SW 1271 (cell line): ENCODE measurements around the gene HJURP.
"Not testable (repeated sequence)": the region's sequence is repeated elsewhere in the genome, so short reads cannot be mapped to it uniquely, and the experiment has no call there.

ENCODE experiments used
- DNase-seq, 2 experiments: peaks; one replicate each; lab custom pipeline; 2025; lab: John Stamatoyannopoulos, UW

HJURP gene, protein sequence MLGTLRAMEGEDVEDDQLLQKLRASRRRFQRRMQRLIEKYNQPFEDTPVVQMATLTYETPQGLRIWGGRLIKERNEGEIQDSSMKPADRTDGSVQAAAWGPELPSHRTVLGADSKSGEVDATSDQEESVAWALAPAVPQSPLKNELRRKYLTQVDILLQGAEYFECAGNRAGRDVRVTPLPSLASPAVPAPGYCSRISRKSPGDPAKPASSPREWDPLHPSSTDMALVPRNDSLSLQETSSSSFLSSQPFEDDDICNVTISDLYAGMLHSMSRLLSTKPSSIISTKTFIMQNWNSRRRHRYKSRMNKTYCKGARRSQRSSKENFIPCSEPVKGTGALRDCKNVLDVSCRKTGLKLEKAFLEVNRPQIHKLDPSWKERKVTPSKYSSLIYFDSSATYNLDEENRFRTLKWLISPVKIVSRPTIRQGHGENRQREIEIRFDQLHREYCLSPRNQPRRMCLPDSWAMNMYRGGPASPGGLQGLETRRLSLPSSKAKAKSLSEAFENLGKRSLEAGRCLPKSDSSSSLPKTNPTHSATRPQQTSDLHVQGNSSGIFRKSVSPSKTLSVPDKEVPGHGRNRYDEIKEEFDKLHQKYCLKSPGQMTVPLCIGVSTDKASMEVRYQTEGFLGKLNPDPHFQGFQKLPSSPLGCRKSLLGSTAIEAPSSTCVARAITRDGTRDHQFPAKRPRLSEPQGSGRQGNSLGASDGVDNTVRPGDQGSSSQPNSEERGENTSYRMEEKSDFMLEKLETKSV

GRCh38 chr2:233854241-233854981, at the start of gene HJURP:
Gene HJURP, minus strand, starts transcription at chr2:233854535. Its CDS starts 35 bp downstream, at chr2:233854500.
- peak; percentile 95 to 96 for DNase-seq

DNA sequence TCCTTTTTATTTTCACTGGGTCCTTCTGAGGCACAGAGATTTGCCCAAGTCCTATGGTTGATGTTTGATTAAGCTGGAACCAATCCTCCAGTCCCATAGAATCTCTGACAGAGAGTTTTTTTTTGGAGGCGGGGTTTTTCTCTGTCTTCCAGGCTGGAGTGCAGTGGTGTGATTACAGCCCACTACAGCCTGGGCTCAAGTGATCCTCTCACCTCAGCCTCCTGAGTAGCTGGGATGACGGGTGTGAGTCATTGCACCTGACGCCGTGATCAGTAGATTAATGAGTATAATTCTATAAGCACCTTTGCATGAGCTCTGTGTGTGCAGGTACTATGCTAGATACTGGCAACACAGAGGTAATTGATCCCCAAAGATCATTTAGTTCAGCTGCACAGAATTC, 47.5 kb upstream of the HJURP start:
- no peak for DNase-seq

DNA sequence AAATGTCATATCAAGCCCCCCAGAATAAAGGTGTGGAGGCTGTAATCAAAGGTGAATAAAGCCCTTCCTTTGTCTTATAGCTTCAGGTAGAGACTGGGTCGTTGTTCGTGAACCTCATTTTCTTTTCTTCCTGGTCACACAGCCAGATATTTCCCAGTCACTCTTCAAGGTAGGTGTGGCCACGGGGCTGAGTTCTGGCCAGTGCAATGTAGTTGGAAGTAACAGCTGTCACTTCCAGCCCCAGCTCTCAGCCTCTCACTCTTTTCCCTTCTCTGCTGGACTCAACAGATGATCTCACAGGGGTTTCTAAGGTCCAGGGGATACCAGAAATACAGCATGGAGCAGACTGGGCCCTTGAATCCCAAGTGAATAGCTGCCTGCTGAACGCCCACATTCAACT, 47.0 kb upstream of the HJURP start:
- no peak for DNase-seq

DNA sequence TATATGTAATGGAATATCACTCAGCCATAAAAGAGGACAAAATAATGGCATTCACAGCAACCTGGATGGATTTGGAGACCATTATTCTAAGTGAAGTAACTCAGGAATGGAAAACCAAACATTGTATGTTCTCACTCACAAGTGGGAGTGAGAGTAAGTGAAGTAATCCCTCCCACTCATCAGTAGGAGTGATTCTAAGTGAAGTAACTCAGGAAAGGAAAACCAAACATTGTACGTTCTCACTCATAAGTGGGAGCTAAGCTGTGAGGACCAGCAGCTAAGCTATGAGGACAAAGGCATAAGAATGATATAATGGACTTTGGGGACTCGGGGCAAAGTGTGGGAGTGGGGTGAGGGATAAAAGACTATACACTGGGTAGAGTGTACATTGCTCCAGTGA, 41.9 kb upstream of the HJURP start:
- DNase-seq, result not testable (repeated sequence)

GRCh38 chr2:233892793-233893192, 38.5 kb upstream of the HJURP start:
- DNase-seq, result no peak

GRCh38 chr2:233882353-233882752, 28.0 kb upstream of the HJURP start:
- no peak for DNase-seq

DNA sequence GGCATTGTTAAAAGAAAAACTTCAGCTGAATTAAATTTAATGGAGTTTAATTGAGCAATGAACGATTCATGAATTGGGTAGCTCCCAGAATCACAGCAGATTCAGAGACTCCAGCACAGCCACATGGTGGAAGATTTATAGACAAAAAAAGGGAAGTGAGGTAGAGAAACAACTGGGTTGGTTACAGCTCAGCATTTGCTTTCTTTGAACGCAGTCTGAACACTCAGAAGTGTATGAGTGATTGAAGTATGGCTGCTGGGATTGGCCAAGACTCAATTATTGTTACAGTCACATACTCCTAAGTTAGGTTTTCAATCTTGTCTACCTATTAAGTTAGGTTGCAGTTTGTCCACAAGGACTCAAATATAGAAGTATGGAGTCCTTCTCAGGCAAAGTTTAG, 17.8 kb upstream of the HJURP start:
- not testable (repeated sequence) for DNase-seq

- no peak for DNase-seq
Observed at GRCh38 chr2:233871432-233871831, 17.1 kb upstream of the HJURP start.

- peak; percentile 13 to 53 for DNase-seq
Observed at GRCh38 chr2:233867993-233868532, 13.7 kb upstream of the HJURP start, which contains the start of gene MSL3B. Gene MSL3B, minus strand, starts transcription at chr2:233868386.

DNA sequence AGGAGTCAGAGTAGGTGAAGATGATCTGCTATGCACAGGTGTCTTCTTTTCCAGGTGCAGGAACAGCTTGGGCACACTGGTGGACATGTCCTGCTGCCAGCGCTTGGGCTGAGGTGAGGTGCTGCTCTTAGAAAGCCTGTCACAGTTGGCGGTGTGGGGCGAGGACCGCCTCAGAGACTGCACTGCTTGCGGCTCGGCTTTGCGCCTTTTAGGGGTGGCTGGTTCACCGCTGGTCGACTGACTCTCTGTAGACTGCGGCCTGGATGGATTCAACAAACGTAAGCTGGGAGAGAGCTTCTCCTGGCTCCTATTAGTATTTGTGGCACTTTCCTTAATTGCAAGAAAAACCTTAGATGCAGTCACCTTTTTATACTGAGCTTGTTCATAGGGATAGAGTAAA, 12.1 kb upstream of the HJURP start:
- DNase-seq, result no peak

GRCh38 chr2:233865838-233866237, 11.5 kb upstream of the HJURP start:
- DNase-seq, result no peak

GRCh38 chr2:233862261-233862768, 8.0 kb upstream of the HJURP start:
- DNase-seq, result peak in 1 of 2 experiments; percentile 12

GRCh38 chr2:233858331-233858730, 4.0 kb upstream of the HJURP start:
- DNase-seq, result no peak

- DNase-seq, result no peak
Observed at GRCh38 chr2:233857511-233858141, 3.3 kb upstream of the HJURP start.

GRCh38 chr2:233856184-233856583, 1.8 kb upstream of the HJURP start:
- DNase-seq, result no peak

DNA sequence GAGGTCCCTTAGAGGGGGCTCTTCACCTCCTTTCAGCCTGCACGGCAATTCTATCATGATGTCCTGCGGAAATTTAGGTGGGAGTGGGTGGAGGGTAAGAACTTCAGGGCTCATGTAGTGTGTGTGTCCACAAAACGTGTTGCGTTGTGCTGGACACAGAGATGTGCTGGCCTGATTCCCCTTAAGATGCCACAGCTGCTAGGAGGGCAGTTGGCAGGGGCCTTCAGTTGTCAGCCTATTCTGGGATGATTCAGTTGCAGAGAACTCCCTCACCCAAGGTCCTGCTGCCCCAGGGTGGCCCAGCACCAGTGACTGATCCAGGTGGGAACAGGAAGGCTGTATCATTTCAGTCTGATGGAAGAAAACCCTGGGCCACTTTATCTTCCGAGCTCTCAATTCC, 1.0 kb upstream of the HJURP start:
- DNase-seq, result no peak

DNA sequence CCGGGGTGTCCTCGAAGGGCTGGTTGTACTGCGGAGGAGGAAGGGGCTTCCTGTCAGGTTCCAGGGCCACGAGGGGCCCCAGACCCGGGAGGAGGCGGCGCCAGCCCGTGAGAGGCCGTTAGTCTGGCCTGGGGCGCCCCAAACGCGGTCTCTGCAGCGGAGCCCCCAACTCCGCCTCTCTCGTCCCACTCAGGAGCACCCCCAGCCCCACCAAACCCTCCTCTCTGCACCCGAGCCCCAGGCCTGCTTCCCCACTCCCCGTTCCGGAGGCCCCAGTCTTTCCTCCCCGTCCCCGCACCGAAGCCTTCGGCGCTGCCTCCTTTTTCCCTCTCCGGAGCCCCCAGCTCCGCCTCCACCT, 473 bp downstream of the HJURP start:
- no peak for DNase-seq

DNA sequence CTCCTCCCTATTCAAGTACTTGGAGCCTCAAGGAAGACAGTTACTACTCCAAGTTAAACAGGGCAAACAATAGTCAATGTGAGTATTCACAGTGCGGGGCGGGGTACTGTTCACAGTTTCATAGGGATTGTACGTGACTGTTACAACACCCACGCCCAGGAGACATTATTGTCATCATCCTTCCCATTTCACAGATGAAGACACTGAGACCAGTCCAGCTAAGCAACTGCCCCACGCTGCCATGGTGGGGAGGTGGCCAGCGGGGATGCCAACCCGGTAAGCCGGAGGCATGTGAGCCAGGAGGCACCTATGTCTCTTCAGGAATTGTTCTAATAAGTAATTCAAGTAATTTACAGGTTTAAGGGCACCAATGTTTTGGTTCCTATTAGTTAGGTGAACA, 982 bp downstream of the HJURP start:
- no peak for DNase-seq

DNA sequence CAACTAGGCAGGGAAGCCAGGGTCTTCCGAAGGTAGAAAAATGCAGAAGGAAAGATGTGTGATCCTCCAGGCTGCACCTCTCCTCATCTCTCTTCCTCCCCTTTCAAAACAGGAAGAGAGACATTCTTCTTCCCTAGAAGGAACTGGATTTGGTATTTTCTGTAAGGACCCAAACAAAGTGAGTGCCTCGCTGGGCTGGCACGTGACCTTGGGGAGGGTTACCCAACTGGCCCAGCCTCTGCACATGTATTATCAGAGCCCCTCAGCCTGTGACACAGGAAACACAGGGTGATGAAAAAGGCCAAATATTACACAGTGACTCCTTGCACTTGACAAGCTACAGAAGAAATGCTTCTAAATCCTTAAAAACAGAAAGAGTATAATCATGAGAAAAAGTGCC, 2.3 kb downstream of the HJURP start:
- DNase-seq, result no peak

GRCh38 chr2:233851169-233851568, 3.2 kb downstream of the HJURP start:
- DNase-seq, result no peak

DNA sequence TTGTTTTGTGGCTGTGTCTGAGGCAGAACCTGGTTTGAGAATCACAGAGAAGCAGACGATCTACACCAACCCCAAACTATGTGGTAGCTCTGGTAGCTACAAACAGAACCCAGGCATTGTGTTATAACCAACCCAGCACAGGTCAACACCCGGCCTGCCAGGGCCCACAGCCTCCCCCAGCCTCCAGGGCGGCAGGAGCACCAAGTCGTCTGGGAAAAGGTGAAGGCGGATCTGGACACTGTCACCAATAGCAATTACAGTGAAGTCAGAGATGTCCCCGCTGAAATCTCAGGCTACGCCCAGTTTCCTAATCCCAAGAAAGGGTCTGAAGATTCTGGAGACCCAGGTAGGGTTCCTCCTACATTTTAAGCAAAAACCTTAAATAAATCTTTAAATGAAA, 3.6 kb downstream of the HJURP start:
- no peak for DNase-seq
